ENCODE data around the gene ZNF793. TPM values are rescaled to one million over a fixed set of nuclear protein-coding genes. Genes with fewer than 3 reads are reported as not detected.

The ZNF793 gene
- total and polyA plus RNA-seq, 12 donors = 2.4 to 9.6 (median 6.6) TPM

DNA sequence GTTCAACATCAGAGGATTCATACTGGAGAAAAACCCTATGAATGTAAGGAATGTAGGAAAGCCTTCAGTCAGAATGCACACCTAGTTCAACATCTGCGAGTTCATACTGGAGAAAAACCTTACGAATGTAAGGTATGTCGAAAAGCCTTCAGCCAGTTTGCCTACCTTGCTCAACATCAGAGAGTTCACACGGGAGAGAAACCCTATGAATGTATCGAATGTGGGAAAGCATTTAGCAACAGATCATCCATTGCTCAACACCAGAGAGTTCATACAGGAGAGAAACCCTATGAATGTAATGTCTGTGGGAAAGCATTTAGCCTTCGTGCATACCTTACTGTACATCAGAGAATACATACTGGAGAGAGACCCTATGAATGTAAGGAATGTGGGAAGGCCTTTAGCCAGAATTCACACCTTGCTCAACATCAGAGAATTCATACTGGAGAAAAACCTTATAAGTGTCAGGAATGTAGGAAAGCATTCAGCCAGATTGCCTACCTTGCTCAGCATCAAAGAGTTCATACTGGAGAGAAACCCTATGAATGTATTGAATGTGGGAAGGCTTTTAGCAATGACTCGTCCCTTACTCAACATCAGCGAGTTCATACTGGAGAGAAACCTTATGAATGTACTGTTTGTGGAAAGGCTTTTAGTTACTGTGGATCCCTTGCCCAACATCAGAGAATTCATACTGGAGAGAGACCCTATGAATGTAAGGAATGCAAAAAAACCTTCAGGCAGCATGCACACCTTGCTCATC lies 22.2 kb upstream of the ZNF793 start:
- DNase-seq (no peak), ATAC-seq (no peak)
- Histone ChIP-seq H3K36me3 (peaks cover 12 to 91% (median 63%) of the 10 kb centered on the region in 9 donors), H3K27ac (no peak overlapping the region), H3K27me3 (no peaks in the 10 kb centered on the region), H3K4me1 (no peaks in the 10 kb centered on the region), H3K9me3 (peaks cover 3 to 100% (median 97%) of the 10 kb centered on the region in 11 donors), H3K4me3 (no peak overlapping the region)
- intact Hi-C loops (cut with DNase I) = no loop called here
- TF ChIP-seq, protein P1, sequence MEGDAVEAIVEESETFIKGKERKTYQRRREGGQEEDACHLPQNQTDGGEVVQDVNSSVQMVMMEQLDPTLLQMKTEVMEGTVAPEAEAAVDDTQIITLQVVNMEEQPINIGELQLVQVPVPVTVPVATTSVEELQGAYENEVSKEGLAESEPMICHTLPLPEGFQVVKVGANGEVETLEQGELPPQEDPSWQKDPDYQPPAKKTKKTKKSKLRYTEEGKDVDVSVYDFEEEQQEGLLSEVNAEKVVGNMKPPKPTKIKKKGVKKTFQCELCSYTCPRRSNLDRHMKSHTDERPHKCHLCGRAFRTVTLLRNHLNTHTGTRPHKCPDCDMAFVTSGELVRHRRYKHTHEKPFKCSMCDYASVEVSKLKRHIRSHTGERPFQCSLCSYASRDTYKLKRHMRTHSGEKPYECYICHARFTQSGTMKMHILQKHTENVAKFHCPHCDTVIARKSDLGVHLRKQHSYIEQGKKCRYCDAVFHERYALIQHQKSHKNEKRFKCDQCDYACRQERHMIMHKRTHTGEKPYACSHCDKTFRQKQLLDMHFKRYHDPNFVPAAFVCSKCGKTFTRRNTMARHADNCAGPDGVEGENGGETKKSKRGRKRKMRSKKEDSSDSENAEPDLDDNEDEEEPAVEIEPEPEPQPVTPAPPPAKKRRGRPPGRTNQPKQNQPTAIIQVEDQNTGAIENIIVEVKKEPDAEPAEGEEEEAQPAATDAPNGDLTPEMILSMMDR (IDR thresholded peaks at IDR 0.05) = no peak
- WGBS, 2 donors = 97 to 98% methylated on average over 8 of the region's 8 CpGs

- H3K27ac ChIP-seq = no peak overlapping the region
- 69 to 77% methylated on average over 3 of the region's 3 CpGs for WGBS, 2 donors
- H3K36me3 ChIP-seq = peaks cover 0 to 18% (median 0%) of the 10 kb centered on the region in 9 donors
- DNase-seq (no peak), ATAC-seq (no peak)
- intact Hi-C loops (cut with DNase I) = no loop called here
- peaks cover 0 to 100% (median 58%) of the 10 kb centered on the region in 11 donors for H3K9me3 ChIP-seq
- H3K4me1 ChIP-seq = no peaks in the 10 kb centered on the region
- H3K27me3 ChIP-seq = no peaks in the 10 kb centered on the region
- TF ChIP-seq, protein P1 (IDR thresholded peaks at IDR 0.05) = no peak
- H3K4me3 ChIP-seq = no peak overlapping the region
These were observed 14.5 kb upstream of the ZNF793 start for GRCh38 chr19:37492213-37492612.

- no peak for DNase-seq
- intact Hi-C loops (cut with DNase I) = loop anchor here in 7 of 10 donors (1.0 to 5.0 kb wide), 8 partner anchors 34 to 294 kb away; partner anchors contain the start of genes ZNF569 (in 5 of the 7), ZNF570 (in 3 of the 7), ZNF527 (in 1 of the 7) and ZNF585B (in 1 of the 7)
- Histone ChIP-seq H3K4me1 (peaks cover 0 to 22% (median 14%) of the 10 kb centered on the region in 9 donors), H3K27ac (peak overlapping the region; percentile 90 to 98 (median 94)), H3K36me3 (peaks cover 0 to 38% (median 7%) of the 10 kb centered on the region in 9 donors), H3K27me3 (no peaks in the 10 kb centered on the region), H3K9me3 (peaks cover 0 to 65% (median 0%) of the 10 kb centered on the region in 11 donors), H3K4me3 (peak overlapping the region; percentile 61 to 97 (median 73))
- ATAC-seq = peak in 6 of 8 donors; percentile 9 to 54 (median 16)
- TF ChIP-seq, protein P1 (IDR thresholded peaks at IDR 0.05) = no peak
- 2 to 3% methylated on average over 12 of the region's 12 CpGs for WGBS, 2 donors
These were observed 767 bp upstream of the ZNF793 start for GRCh38 chr19:37505958-37506386.

DNA sequence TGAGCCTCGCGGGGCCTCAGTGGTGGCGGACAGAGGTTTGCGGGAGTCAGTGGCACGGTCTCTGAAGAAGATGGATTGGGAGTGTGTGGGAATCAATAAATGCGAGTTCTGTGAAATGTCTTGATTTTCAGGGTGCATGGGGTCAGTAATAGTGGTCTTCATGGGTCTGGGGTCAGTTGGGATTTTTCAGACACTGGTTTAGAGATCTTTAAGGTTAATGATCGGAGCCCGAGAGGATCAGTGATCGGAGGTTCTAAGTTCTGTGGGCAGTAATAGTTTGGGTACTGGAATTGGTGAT lies 377 bp downstream of the ZNF793 start:
- Histone ChIP-seq H3K27me3 (no peaks in the 10 kb centered on the region), H3K4me1 (peaks cover 0 to 22% (median 14%) of the 10 kb centered on the region in 9 donors), H3K9me3 (peaks cover 0 to 61% (median 0%) of the 10 kb centered on the region in 11 donors), H3K27ac (peak overlapping the region; percentile 90 to 98 (median 94)), H3K4me3 (peak overlapping the region; percentile 61 to 97 (median 73)), H3K36me3 (peaks cover 0 to 50% (median 12%) of the 10 kb centered on the region in 9 donors)
- TF ChIP-seq, protein P1 (IDR thresholded peaks at IDR 0.05) = no peak
- intact Hi-C loops (cut with DNase I) = loop anchor here in 6 of 10 donors (2.0 to 5.0 kb wide), 6 partner anchors 35 to 295 kb away; partner anchors contain the start of genes ZNF569 (in 4 of the 6), ZNF570 (in 2 of the 6), ZNF527 (in 1 of the 6) and ZNF585B (in 1 of the 6)
- DNase-seq (no peak), ATAC-seq (no peak)
- WGBS, 2 donors = 1 to 2% methylated on average over 9 of the region's 9 CpGs

All from heart right ventricle (tissue), 16 donors.